ENCODE results near the gene IQCN.

The IQCN gene

DNA sequence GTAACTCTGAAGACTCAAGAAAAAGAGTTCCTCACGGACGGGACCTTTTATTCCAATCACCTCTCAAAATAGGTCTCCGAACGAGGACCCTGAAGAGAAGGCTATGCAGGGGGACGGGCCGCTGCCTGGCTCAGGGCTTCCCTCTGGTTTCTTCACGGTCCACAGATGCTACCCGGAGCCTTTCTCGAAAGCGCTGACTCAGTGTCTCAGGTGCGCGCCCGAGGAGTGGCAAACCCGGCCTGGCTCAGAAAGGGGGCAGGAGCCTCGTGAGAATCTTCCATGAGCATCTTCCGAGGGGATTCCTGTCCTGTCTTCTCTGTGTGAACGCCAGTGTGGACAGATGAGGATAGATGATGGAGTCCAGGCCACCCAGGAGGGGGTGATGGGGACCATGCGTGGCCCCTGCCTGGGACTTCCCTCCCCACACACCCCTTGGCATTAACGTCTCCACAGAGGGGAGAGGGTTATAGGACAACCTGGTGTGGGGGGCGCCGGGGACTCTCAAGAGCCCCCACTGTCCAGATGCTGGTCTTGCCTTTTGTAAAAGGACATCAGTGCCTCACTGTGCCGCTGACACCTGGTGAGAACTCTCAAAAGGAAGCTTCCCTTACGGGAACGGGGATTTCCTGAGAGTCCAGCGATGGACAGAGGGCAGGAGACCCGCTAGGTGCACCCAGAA, 32.1 kb upstream of the IQCN start:
- DNase-seq: no peak

DNA sequence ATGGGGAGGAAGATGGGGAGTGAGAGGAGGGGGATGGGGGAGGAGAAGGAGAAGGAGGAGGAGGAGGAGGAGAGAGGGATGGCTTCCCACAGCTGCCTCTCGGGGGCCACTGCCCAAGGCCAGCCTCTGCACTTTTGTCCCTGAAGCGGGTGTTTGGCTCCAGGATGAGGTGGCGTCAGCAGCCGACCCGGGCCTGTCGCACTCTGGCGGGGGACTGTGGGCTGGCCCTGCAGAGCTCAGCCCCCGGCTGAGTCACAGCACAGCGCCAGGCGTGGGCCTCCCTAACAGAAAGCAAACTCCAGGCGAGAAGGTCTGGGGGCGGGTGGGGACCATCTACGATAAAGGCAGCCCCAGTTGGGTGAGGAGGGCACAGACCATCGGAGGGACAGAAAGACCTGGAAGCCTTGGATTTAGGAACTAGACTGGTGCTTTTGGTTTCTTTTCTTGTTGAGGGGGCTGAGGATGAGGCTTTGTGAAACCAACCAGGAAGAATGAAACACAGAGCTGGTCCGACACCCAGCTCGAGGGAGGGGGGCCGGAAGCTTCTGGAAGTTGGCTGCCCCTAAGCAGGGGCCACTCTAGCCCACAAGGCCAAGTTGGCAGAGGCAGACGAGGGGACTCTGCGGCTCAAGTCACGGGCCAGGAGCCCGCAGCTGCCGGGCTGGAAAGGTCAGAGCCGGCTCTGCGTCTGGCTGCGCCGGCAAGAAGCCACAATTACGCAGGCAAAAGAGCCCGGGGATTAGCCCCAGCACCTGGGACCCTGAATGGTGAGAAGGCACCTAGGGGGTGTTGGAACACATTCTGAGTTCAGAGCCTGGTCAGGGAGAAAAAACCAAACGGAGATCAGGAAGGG, 30.4 kb upstream of the IQCN start:
- no peak for DNase-seq

DNA sequence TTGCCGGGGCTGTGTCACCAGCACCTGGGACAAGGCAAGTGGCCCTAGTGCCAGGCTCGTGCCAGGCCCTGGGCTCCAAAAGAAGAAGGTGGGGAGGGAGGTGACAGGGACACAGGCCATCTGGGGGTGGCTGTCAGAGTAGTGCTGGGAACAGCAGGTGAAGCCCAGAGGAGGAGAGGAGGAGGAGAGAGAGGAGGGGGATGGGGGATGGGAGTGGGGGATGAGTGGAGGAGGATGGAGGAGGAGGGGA, 29.9 kb upstream of the IQCN start:
- DNase-seq: no peak

DNA sequence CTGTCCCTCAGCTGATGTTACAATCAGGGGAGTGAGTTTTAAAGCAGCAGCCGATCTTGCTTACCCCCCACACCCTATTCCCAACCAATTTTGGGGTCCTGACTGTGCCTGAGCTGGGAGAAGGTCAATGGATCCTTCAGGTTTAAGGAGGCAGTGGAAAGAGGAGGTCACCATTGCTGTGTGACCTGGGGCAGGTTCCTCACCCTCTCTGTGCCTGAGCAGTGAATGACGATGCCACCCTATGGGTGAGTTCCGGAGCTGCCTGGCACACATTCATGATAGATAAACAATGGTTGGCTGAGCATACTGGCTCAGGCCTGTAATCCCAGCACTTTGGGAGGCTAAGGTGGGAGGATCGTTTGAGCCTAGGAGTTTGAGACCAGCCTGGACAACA, 27.5 kb upstream of the IQCN start:
- no peak for DNase-seq

DNA sequence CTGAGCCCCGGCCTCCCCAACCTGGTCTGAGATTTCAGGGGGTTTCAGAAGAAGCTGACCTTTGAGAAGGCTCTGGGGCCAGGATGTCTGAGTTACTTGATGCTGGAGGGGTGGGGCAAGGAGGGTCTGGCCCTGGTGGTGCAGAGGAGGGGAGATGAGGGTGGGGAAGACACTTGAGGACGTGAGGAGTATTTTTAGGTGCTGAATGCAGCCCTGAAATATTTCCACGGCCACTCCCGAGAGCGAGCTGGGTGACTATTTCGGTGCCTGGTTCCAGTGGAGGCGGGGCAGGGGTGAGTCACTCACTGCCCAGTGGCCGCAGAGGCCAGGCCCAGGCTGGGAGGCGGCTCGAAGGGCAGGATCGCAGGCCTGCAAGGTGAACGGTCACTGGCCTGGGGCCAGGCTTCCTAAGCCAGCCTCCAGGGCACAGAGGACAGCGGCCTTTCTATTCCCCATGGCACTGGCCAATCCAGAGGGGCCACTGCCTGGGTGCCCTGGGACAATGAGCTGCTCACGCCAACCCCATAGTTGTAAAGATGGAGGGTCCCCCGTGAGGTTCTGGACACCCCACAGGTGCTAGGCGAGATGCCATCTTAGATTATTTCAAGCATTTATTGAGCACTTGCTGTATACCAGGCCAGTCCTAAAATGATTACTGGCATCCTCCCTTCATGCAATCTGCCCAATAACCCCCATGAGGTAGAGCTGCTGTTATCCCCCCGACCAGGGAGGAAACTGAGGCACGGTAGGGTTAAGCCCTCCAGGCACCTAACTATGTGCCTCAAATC, 26.9 kb upstream of the IQCN start:
- no peak for DNase-seq

DNA sequence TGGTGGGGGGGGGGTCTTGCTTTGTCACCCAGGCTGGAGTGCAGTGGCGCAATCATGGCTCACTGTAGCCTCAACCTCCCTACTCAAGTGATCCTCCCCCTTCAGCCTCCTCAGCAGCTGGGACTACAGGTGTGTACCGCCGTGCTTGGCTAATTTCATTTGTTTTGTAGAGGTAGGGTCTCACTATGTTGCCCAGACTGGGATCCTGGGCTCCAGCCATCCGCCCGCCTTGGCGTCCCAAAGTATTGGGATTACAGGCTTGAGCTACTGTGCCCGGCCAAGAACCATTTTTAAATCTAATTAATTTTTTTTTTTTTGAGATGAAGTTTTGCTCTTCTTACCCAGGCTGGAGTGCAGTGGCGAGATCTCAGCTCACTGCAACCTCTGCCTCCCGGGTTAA, 25.4 kb upstream of the IQCN start:
- no peak for DNase-seq

DNA sequence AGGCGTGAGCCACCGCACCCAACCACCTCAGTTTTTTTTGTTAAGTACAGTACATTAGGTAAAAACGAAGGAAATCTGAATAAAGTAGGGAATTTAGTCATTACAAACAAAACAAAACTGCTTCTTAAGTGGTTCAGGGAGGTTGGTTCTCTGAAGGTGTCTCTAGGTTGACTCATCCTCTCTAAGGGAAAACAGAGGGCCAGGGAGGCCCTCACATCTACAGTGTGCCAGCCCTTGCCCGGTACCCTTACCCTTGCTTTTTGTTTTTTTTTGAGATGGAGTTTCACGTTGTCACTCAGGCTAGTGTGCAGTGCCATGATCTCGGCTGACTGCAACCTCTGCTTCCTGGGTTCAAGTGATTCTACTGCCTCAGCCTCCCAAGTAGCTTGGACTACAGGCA, 24.3 kb upstream of the IQCN start:
- no peak for DNase-seq

DNA sequence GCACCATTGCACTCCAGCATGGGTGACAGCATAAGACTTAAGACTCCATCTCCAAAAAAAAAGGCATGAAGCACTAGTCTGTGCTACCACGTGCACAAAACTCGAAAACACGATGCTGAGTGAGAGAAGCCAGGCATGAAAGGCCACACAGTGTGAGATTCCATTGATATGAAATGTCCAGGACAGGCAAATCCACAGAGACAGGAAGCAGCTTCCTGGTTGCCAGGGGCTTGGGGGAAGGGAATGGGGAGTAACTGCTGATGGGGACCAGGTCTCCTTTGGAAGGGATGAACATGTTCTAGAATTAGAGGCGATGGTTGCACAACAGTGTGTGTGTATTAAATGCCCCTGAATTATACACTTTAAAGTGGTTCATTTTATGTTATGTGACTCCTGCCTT, 23.1 kb upstream of the IQCN start:
- no peak for DNase-seq

DNA sequence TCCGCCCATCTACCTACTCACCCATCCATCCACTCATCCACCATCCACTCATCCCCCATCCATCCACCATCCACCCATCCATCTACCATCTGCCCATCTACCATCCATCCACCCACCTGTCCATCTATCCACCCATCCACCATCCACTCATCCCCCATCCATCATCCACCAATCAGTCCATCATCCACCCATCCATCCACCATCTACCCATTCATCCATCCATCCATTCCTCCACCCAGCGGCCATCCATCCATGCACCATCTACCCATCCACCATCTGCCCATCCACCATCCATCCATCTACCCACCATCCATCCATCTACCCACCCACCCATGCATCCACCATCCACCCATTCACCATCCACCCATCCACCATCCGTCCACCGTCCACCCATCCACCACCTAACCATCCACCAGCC, 20.8 kb upstream of the IQCN start:
- DNase-seq: no peak

DNA sequence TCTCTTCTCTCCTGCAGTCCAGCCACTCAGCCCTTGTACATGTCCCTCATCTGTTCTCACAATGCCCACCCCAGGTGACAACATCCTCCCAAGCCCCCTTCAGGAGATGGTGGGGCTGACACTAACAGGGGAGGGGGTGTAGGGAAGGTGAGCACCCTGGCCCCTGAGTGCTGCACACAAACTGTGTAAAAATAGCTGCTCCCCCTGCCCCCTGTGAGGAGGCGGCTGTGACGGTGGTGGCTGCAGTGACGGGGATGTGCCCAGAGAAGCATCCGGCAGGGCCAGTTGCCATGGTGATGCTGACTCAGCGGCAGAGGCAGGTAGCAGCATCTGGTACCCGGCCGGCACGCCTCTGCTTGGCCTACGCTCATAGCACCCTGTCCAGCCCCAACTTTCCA, 20.2 kb upstream of the IQCN start:
- DNase-seq: no peak

DNA sequence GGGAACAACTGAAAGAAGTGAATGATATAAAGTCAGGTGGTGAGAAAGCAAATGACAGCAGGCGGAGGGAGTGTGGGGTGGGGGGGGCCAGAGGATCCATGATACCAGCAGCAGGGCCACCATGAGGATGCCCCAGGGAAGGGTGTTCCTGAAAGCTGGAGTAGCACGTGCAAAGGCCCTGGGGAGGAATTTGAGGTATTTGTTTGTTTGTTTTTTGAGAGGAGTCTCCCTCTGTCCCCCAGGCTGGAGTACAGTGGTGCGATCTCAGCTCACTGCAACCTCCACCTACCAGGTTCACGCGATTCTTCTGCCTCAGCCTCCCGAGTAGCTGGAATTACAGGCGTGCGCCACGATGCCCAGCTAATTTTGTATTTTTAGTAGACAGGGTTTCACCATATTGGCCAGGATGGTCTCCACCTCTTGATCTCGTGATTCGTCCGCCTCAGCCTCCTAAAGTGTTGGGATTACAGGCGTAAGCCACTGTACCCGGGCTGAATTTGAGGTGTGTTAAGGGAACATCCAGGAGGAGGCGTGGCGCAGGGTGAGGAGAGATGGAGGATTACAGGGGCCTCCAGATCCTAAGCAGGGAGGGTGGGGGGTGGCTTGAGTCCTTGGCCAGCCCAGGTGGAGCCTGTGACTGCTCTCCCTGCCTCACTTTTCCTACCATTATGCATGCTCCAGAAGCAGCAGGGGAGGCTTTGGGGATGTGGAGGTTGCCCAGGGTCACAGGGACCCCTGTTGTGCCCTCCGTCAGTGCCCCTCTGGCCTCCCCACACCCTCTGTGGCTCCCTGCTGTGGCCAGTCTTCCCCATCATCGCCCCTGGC, 19.6 kb upstream of the IQCN start:
- no peak for DNase-seq

DNA sequence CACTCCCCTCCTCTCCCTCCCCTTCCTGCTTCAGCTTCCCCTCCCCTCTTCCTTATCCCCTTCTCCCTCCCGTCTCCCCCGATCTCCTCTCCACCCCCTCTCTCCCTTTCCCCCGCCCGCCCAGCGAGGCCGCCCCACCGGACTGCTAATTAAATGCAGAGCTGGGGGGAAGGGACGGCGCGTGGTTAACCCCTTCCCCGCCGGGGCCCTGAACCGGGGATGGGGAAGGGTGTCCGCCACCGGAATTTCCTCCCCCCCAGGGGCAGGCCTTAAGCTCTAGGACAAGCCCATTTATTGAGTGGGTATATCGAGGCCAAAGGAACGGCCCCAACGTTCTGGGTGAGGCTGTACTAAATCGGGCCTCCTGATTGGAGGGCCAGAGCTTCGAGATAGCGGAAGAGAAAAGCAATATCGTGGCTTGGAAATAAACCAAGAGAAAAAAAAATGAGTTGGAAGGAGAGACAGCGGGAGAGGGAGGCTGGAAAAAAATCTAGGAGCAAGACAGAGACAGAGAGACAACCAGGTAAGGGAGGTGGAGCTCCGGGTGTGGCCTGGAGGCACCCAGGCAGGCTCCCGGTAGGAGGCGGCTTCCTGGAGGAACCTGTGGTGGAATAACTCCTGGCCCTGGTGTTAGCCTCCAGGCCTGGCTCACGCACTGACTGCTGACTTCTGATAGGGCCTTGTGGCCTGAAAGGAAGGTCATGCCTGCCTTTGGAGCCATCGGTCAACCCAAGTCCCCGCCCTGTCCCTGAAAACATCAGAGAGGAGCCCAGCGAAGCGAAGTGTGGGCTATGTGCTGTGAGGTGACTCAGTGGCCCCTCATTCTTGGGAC, 18.8 kb upstream of the IQCN start:
- no peak for DNase-seq

DNA sequence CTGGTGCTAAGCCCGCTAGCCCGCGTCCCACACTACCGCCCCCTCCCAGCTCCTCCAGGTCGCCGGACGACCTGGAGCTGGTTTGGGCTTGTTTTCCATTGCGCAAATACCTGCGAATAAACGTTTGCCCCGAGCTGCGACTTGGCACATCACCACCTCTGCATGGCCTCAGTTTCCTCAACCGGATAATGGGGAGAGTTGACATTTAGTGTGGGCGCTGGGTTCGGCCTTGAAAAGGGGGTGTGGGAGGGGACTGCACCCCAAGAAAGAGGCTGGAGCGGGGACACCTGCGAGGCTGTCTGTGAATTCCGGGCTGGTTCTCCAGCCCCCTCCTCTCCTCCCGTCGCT, 18.2 kb upstream of the IQCN start:
- no peak for DNase-seq

DNA sequence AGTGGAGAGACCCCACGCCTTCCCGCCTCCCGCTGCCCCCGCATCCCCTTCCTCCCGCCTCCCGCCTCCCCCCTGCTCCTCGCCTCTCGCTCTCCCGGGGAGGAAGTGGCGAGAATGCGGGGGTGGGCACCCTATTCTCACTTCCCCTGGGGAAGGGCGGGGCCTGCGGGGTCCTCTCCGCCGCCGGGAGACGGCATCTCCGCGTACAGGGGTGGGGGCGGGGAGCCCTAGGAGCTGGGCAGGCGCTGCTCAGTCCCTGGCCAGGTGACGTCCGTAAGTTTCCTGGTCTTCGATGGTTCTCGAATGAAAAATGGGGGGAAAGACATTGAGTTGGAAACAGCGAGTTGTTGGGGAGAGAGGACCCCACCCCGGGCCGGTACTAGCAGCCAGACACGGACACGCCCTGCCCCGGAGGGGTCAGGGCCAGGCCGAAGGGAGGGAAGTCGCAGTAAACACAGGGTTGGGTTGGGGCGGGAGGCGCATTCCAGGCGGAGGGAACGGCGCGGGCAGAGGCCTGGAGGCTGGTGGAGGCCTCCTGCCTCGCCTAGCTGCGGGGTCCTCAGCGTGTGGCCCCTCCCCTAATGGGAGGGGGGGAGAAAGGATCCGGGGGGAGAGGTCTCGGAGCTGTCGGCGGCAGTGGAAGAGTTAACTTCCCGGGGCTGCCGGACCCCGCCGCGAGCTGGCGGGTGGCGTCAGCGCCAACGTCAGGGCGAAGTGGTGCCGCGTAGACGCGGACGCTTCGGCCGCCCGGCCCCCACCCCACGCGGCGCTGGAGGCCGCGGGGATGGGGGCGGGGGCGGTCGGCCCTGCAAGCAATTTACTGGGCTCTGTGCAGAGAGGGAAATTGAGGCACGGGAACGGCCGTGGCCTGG, 17.6 kb upstream of the IQCN start:
- no peak for DNase-seq

DNA sequence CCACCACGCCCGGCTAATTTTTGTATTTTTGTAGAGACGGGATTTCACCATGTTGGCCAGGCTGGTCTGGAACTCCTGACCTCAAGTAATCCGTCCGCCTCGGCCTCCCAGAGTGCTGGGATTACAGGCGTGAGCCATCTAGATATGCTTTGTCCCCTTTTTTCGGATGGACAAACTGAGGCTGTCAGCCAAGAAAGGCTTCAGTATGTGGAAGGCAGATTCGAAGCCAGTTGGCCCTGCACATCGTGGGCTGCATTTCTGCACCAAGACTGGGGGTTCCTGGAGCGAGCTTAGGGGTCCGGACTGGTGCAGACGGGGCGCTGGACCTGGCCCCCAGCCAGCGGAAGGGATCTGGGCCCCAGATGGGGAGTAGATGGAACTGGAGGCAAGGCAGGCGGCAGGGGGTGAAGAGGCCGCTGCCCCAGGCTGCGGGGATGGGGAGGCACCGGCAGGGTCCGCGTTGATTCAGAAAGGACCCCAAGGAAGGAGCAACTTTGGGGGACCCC, 16.8 kb upstream of the IQCN start:
- DNase-seq: no peak

DNA sequence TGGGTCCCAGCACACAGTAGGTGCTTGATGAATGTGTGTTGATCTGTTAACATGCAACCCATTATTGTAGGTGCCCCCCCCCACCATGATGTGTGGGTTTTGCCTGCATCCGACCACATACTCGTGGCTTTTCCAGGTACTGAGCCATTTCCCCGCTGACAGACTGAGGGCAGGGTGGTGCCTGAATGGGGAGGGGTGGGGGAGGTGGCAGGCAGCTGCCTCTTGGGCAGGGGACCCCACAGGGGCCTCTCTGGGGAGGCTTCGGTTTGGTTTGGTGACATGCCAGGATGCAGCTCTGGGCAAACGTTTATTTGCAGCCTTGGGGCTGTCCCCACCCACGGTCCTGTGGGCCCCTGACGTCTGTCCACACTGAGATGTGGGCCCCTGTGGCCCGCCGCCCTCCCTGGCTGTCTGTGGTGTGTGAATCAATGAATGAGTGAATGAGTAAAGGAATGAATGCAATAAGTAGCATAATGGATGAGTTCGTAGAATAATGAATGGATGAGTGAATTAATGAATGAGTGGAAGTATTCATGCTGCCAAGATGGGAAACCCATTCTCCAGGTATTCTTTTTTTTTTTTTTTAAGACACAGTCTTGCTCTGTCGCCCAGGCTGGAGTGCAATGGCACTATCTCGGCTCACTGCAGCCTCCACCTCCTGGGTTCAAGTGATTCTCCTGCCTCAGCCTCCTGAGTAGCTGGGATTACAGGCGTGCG, 16.2 kb upstream of the IQCN start:
- DNase-seq: no peak

DNA sequence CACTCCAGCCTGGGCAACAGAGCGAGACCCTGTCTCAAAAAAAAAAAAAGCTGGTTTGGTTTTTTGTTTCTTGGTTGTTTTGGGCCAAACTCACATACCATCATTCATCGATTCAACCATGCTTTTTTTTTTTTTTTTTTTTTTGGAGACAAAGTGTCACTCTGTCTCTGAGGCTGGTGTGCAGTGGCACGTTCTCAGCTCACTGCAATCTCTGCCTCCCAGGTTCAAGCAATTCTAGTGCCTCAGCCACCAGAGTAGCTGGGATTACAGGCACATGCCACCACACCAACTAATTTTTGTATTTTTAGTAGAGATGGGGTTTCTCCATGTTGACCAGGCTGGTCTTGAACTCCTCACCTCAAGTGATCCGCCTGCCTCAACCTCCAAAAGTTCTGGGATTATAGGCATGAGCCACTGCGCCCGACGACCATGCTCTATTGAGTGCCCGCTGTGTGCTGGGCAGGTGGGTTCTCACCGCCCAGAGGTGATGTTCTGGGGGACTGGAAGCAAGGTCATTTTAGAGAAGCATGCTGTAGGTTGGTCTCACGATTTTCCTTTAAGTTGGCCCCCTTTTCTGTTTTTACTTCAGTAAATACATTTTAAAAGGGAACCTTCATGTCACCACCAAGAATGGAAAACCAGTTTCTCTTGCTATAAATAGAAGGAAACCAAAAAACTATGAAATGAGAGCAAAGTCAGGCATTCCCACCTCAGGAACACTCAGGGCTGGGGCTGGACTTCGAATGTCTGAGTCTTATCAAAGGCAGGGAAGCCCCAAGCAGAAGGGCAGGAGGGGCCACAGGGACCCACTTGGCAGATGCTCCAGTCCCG, 15.4 kb upstream of the IQCN start:
- no peak for DNase-seq

DNA sequence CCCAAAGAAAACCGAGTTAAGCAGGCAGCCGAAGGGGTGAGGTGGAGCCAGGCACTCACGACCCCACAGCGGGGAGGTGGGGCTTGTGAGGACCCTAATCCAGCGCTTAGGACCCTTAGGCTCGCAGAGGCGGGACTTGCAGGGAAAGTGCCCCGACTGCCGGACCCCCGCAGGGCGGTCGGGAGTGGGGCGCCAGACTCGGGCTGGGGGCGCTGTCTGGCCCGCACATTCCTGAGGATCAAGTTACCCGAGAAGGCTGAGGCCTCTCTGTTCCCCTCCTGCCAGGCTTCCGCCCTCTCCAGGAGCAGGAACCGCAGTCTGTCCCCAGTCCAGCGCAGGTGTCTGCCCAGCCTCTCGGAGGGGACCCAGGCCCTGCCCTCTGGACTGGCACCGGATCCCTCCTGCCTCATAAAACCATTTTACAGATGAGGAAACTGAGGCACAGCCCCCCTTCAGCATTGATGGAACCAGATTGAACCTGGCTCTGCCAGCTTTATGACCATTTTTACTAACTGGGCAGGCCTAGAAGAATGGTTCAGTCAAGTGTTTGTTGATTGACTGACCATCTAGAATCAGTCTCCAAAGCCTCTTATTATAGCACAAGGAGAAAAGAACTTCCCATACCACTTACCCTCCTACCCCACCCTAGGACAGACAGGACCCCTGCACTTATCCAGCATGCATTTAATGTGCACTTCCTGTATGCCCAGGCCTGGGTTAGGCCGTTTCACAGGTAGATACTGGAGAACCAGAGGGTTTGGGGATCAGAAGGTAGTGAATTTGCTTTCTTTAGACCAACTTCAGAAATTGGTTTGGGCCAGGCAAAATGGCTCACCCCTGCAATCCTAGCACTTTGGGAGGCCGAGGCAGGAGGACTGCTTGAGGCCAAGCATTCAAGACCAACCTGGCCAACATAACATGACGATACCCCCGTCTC, 13.9 kb upstream of the IQCN start:
- DNase-seq: no peak

All from NCI-H1417 treated with DMSO at 0.1 percent for 48 hours (cell line).